OCI-LY1 (cell line): ENCODE measurements around the gene ZNF655.

Experiments
- H2AFZ ChIP-seq: fragments of 200-600 bp; sonication (generic), shearing (Covaris generic); 2 replicates; pipeline ENCODE4 v1.6.0; 2014; ENCODE audit warnings: antibody characterized with exemption, mild to moderate bottlenecking, low read length
- H3F3A ChIP-seq: fragments of 200-600 bp; sonication (generic), shearing (Covaris generic); 2 replicates; pipeline ENCODE4 v1.6.0; 2014; ENCODE audit warnings: mild to moderate bottlenecking, antibody characterized with exemption, low read length, moderate library complexity; ENCODE audit not compliant: insufficient read depth
- H3K27ac ChIP-seq: fragments of 200-600 bp; sonication (generic); 2 replicates; pipeline ENCODE4 v1.5.1; 2014; ENCODE audit warnings: low read length, mixed run types, mild to moderate bottlenecking, low read depth; ENCODE audit not compliant: poor library complexity, severe bottlenecking
- H3K27me3 ChIP-seq: fragments of 200-600 bp; sonication (generic); 2 replicates; pipeline ENCODE4 v1.6.0; 2014; ENCODE audit warnings: antibody characterized with exemption, mild to moderate bottlenecking, low read length, moderate library complexity; ENCODE audit not compliant: insufficient read depth
- H3K36me3 ChIP-seq: fragments of 200-600 bp; sonication (generic); 2 replicates; pipeline ENCODE4 v1.6.1; 2014; ENCODE audit warnings: mild to moderate bottlenecking, antibody characterized with exemption, low read length, moderate library complexity, mixed read lengths; ENCODE audit not compliant: insufficient read depth
- H3K4me1 ChIP-seq: fragments of 200-600 bp; sonication (generic); 2 replicates; pipeline ENCODE4 v1.5.1; 2014; ENCODE audit warnings: mild to moderate bottlenecking, low read length, moderate library complexity; ENCODE audit not compliant: insufficient read depth, severe bottlenecking
- H3K4me2 ChIP-seq: fragments of 200-600 bp; sonication (generic), shearing (Covaris generic); 2 replicates; pipeline ENCODE4 v1.6.1; 2014; ENCODE audit warnings: low read length
- H3K4me3 ChIP-seq: fragments of 200-600 bp; sonication (generic); 2 replicates; pipeline ENCODE4 v1.5.1; 2014; ENCODE audit warnings: low read length, low read depth, mild to moderate bottlenecking, mixed read lengths; ENCODE audit not compliant: poor library complexity, severe bottlenecking
- H3K79me2 ChIP-seq: fragments of 200-600 bp; shearing (Covaris generic); 2 replicates; pipeline ENCODE4 v1.6.1; 2016; ENCODE audit warnings: mixed run types, low read length, mixed read lengths; ENCODE audit not compliant: insufficient read depth
- H3K9ac ChIP-seq: fragments of 200-600 bp; sonication (generic), shearing (Covaris generic); 2 replicates; pipeline ENCODE4 v1.6.1; 2014; ENCODE audit warnings: mild to moderate bottlenecking, low read length, mixed read lengths
- H3K9me2 ChIP-seq: fragments of 200-600 bp; sonication (generic), shearing (Covaris generic); 2 replicates; pipeline ENCODE4 v1.6.1; 2014; ENCODE audit warnings: low read depth, mild to moderate bottlenecking, low read length, mixed read lengths
- H3K9me3 ChIP-seq: fragments of 200-600 bp; shearing (Covaris generic); 2 replicates; pipeline ENCODE4 v1.6.1; 2014; ENCODE audit warnings: low read length, mixed read lengths
- H4K20me1 ChIP-seq: fragments of 200-600 bp; sonication (generic), shearing (Covaris generic); 2 replicates; pipeline ENCODE4 v1.6.0; 2016; ENCODE audit warnings: mild to moderate bottlenecking, low read length; ENCODE audit not compliant: insufficient read depth
- CTCF ChIP-seq: fragments of 200-600 bp; sonication (generic), shearing (Covaris generic); IDR thresholded peaks from 2 replicates; pipeline ENCODE4 v1.5.1; 2017; ENCODE audit warnings: mild to moderate bottlenecking, antibody characterized with exemption, low read length, moderate library complexity, mixed read lengths
- EZH2 ChIP-seq: fragments of 200-600 bp; sonication (generic), shearing (Covaris generic); IDR thresholded peaks from 2 replicates; pipeline ENCODE4 v1.8.0; 2017; ENCODE audit warnings: borderline replicate concordance, mixed run types, mild to moderate bottlenecking, antibody characterized with exemption, low read length, moderate library complexity, mixed read lengths

Gene ZNF655

GRCh38 chr7:99617192-99617781 is 58.8 kb downstream of the ZNF655 start:
- peak overlapping the region; percentile 88 for H3K4me3 ChIP-seq

DNA sequence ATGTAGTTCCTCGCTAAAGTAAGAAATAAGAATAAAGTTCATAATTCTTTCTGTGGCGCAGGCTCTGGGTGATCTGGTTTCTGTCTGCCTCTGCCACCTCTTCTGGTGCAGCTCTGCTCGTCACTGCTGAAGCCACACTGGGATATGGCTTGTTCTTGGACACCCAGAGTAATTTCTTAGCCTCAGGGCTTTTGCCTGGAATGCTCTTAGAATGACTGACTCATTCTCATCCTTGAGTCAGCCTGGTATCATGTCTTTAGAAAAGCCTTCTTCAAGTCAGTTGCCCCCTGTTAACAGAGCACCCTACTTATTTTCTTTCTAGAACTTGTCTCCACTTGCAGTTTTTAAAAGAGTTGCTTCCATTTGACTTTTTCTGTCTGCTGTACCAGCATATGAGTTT is 60.3 kb downstream of the ZNF655 start:
- Histone ChIP-seq H3K79me2 (0 out of 2 replicates have a peak, but pooled peaks cover 5% of the 10 kb centered on the region), H3K27ac (no peak overlapping the region), H3K4me3 (no peak overlapping the region)

More at GRCh38 chr7:99617192-99617781, 58.8 kb downstream of the ZNF655 start:
- no peaks in the 10 kb centered on the region for H3K27me3 ChIP-seq
- H3F3A ChIP-seq, result no peaks in the 10 kb centered on the region
- 0 out of 2 replicates have a peak, but pooled peaks cover 5% of the 10 kb centered on the region for H3K79me2 ChIP-seq
- peaks cover 42% of the 10 kb centered on the region for H3K36me3 ChIP-seq
- H3K9ac ChIP-seq, result peak overlapping the region; percentile 90
- no peak overlapping the region for H2AFZ ChIP-seq
- H3K9me3 ChIP-seq, result no peaks in the 10 kb centered on the region
- peaks cover 17% of the 10 kb centered on the region for H3K4me1 ChIP-seq
- peak overlapping the region; percentile 91 for H3K4me2 ChIP-seq
- H3K27ac ChIP-seq, result no peak overlapping the region
- TF ChIP-seq EZH2, result no peak
- no peak for TF ChIP-seq CTCF
- H3K9me2 ChIP-seq, result no peaks in the 10 kb centered on the region
- no peaks in the 10 kb centered on the region for H4K20me1 ChIP-seq

GRCh38 chr7:99619571-99620130 is 61.2 kb downstream of the ZNF655 start:
- Histone ChIP-seq H3K27me3 (no peaks in the 10 kb centered on the region), H3K4me3 (no peak overlapping the region), H4K20me1 (no peaks in the 10 kb centered on the region), H3K4me1 (peaks cover 17% of the 10 kb centered on the region), H3K9me3 (no peaks in the 10 kb centered on the region), H2AFZ (no peak overlapping the region), H3K9ac (no peak overlapping the region), H3K36me3 (peaks cover 66% of the 10 kb centered on the region), H3K27ac (no peak overlapping the region), H3F3A (no peaks in the 10 kb centered on the region), H3K79me2 (0 out of 2 replicates have a peak, but pooled peaks cover 5% of the 10 kb centered on the region), H3K9me2 (no peaks in the 10 kb centered on the region), H3K4me2 (no peak overlapping the region)
- TF ChIP-seq EZH2, result no peak
- no peak for TF ChIP-seq CTCF

More for the DNA sequence above, 60.3 kb downstream of the ZNF655 start:
- Histone ChIP-seq H3K4me2 (no peak overlapping the region), H3K36me3 (peaks cover 56% of the 10 kb centered on the region), H3K27me3 (no peaks in the 10 kb centered on the region), H2AFZ (no peak overlapping the region), H3K4me1 (peaks cover 17% of the 10 kb centered on the region), H3F3A (no peaks in the 10 kb centered on the region), H3K9me3 (no peaks in the 10 kb centered on the region), H3K9ac (no peak overlapping the region), H4K20me1 (no peaks in the 10 kb centered on the region), H3K9me2 (no peaks in the 10 kb centered on the region)
- TF ChIP-seq CTCF (no peak), EZH2 (no peak)
